Gastrocnemius medialis (tissue), 4 donors: ENCODE data around the gene RCAN1.

Source experiments
- POLR2A ChIP-seq, 2 donors: fragments of 450-650 bp; IDR thresholded peaks; one replicate each; pipeline ENCODE4 v1.6.1; 2017; ENCODE audit warnings: antibody characterized with exemption in 2 of 2, mild to moderate bottlenecking in 2 of 2, moderate library complexity in 2 of 2
- TF ChIP-seq, protein P1 (sequence below), 5 experiments: fragments of 450-650 bp in 3 of 5; fragments of 200-600 bp in 2 of 5; sonication (generic) in 2 of 5; IDR thresholded peaks in 4 of 5; conservative IDR thresholded peaks in 1 of 5; 1 replicate in 4 of 5; 2 replicates in 1 of 5; pipeline ENCODE4 v1.5.1; 2016 to 2019; ENCODE audit warnings: antibody characterized with exemption in 5 of 5, mild to moderate bottlenecking in 3 of 5, moderate library complexity in 3 of 5

GRCh38 chr21:34511787-34512455, 103.0 kb downstream of the RCAN1 start, which contains the start of gene KCNE1:
- TF ChIP-seq, protein P1, sequence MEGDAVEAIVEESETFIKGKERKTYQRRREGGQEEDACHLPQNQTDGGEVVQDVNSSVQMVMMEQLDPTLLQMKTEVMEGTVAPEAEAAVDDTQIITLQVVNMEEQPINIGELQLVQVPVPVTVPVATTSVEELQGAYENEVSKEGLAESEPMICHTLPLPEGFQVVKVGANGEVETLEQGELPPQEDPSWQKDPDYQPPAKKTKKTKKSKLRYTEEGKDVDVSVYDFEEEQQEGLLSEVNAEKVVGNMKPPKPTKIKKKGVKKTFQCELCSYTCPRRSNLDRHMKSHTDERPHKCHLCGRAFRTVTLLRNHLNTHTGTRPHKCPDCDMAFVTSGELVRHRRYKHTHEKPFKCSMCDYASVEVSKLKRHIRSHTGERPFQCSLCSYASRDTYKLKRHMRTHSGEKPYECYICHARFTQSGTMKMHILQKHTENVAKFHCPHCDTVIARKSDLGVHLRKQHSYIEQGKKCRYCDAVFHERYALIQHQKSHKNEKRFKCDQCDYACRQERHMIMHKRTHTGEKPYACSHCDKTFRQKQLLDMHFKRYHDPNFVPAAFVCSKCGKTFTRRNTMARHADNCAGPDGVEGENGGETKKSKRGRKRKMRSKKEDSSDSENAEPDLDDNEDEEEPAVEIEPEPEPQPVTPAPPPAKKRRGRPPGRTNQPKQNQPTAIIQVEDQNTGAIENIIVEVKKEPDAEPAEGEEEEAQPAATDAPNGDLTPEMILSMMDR (IDR thresholded peaks at IDR 0.05 in 4 of 5, conservative IDR thresholded peaks at IDR 0.05 in 1 of 5), result no peak
- peak in 1 of 2 donors; percentile 17 for TF ChIP-seq POLR2A (IDR thresholded peaks at IDR 0.05)
